GM23338 (cell line): ENCODE measurements around the gene WRNIP1. TPM values are rescaled to one million over a fixed set of nuclear protein-coding genes. Genes with fewer than 3 reads are reported as not detected.

Source experiments
- ATAC-seq: fragments of 200-7000 bp; cut with Tn5 transposase; 3 replicates; pipeline ENCODE4 v1.9.1; 2020
- DNase-seq: peaks from one replicate; pipeline ENCODE4 v3.0.0-alpha.2; 2015; ENCODE audit warnings: low spot score
- H2AFZ ChIP-seq: fragments of 200-600 bp; sonication (generic); 2 replicates; pipeline ENCODE4 v1.8.0; 2016; ENCODE audit warnings: antibody characterized with exemption, mild to moderate bottlenecking, moderate library complexity
- H3F3A ChIP-seq: fragments of 200-600 bp; sonication (generic); replicated peaks from 2 replicates; pipeline ENCODE4 v1.8.0; 2017; ENCODE audit warnings: antibody characterized with exemption, mixed run types, low read depth
- H3K27ac ChIP-seq: fragments of 200-600 bp; sonication (generic); 2 replicates; pipeline ENCODE4 v1.6.1; 2016; ENCODE audit warnings: low read depth
- H3K27me3 ChIP-seq: fragments of 200-600 bp; sonication (generic); 2 replicates; pipeline ENCODE4 v1.8.0; 2016; ENCODE audit warnings: mild to moderate bottlenecking, mixed run types, moderate library complexity; ENCODE audit not compliant: insufficient read depth
- H3K36me3 ChIP-seq: fragments of 200-600 bp; sonication (generic); 2 replicates; pipeline ENCODE4 v1.8.0; 2016; ENCODE audit warnings: mild to moderate bottlenecking; ENCODE audit not compliant: insufficient read depth
- H3K4me1 ChIP-seq: fragments of 200-600 bp; sonication (generic); 2 replicates; pipeline ENCODE4 v1.8.0; 2016; ENCODE audit warnings: mild to moderate bottlenecking, moderate library complexity; ENCODE audit not compliant: insufficient read depth
- H3K4me2 ChIP-seq: fragments of 200-600 bp; sonication (generic); 2 replicates; pipeline ENCODE4 v1.7.1; 2017; ENCODE audit warnings: mixed run types
- H3K4me3 ChIP-seq: fragments of 200-600 bp; sonication (generic); 2 replicates; pipeline ENCODE4 v1.6.1; 2016; ENCODE audit warnings: mixed run types
- H3K79me2 ChIP-seq: fragments of 200-600 bp; sonication (generic); replicated peaks from 2 replicates; pipeline ENCODE4 v1.8.0; 2017; ENCODE audit warnings: mild to moderate bottlenecking; ENCODE audit not compliant: insufficient read depth
- H3K9me2 ChIP-seq: fragments of 200-600 bp; sonication (generic); 2 replicates; pipeline ENCODE4 v1.8.0; 2017; ENCODE audit not compliant: insufficient read depth
- H4K20me1 ChIP-seq: fragments of 200-600 bp; sonication (generic); replicated peaks from 2 replicates; pipeline ENCODE4 v1.8.0; 2017; ENCODE audit warnings: mild to moderate bottlenecking; ENCODE audit not compliant: insufficient read depth
- H3K27ac Mint-ChIP-seq: 2 replicates; pipeline ENCODE4 v1.8.0; 2020; ENCODE audit warnings: inconsistent platforms, mild to moderate bottlenecking, moderate library complexity, mixed read lengths
- H3K27me3 Mint-ChIP-seq: 3 replicates; pipeline ENCODE4 v1.8.0; 2022; ENCODE audit warnings: low read depth, mild to moderate bottlenecking, moderate library complexity, mixed read lengths, inconsistent platforms; ENCODE audit not compliant: insufficient read depth, poor library complexity
- H3K36me3 Mint-ChIP-seq: 3 replicates; pipeline ENCODE4 v1.8.0; 2021; ENCODE audit warnings: low read depth, mild to moderate bottlenecking, inconsistent platforms, moderate library complexity, mixed read lengths
- H3K4me1 Mint-ChIP-seq: 3 replicates; pipeline ENCODE4 v1.8.0; 2020; ENCODE audit warnings: mild to moderate bottlenecking, inconsistent platforms, mixed read lengths
- H3K4me3 Mint-ChIP-seq: 3 replicates; pipeline ENCODE4 v1.8.0; 2021; ENCODE audit warnings: moderate library complexity, mild to moderate bottlenecking, inconsistent platforms, mixed read lengths
- H3K9me3 Mint-ChIP-seq: 3 replicates; pipeline ENCODE4 v1.8.0; 2020; ENCODE audit warnings: moderate library complexity, mild to moderate bottlenecking, inconsistent platforms, mixed read lengths
- EZH2 ChIP-seq: fragments of 200-600 bp; sonication (generic); IDR thresholded peaks from one replicate; pipeline ENCODE4 v1.8.0; 2017; ENCODE audit warnings: antibody characterized with exemption, mild to moderate bottlenecking, low read depth; ENCODE audit not compliant: unreplicated experiment
- EZH2phosphoT487 ChIP-seq: fragments of 200-600 bp; sonication (generic); IDR thresholded peaks from one replicate; pipeline ENCODE4 v1.8.1; 2018; ENCODE audit warnings: antibody characterized with exemption; ENCODE audit not compliant: unreplicated experiment
- JUNB ChIP-seq: IDR thresholded peaks from one replicate; pipeline ENCODE4 v1.6.1; 2016; ENCODE audit warnings: antibody characterized with exemption; ENCODE audit not compliant: unreplicated experiment
- NANOG ChIP-seq: IDR thresholded peaks from 2 replicates; pipeline ENCODE4 v1.6.1; 2016; ENCODE audit warnings: antibody characterized with exemption, borderline replicate concordance
- POLR2AphosphoS5 ChIP-seq: IDR thresholded peaks from 2 replicates; pipeline ENCODE4 v1.6.1; 2016; ENCODE audit warnings: antibody characterized with exemption, low read depth
- REST ChIP-seq: IDR thresholded peaks from one replicate; pipeline ENCODE4 v1.6.1; 2018; ENCODE audit warnings: antibody characterized with exemption; ENCODE audit not compliant: unreplicated experiment
- ZNF114 ChIP-seq: fragments of 250-450 bp; sonication (Bioruptor Pico); IDR thresholded peaks from 2 replicates; pipeline ENCODE4 v1.5.0; 2020; ENCODE audit warnings: mild to moderate bottlenecking, moderate library complexity
- ZNF331 ChIP-seq: fragments of 250-450 bp; sonication (Bioruptor Pico); IDR thresholded peaks from 2 replicates; pipeline ENCODE4 v1.5.0; 2020; ENCODE audit warnings: low read depth, mild to moderate bottlenecking, moderate library complexity
- ZNF462 ChIP-seq: fragments of 250-450 bp; sonication (Bioruptor Pico); IDR thresholded peaks from 2 replicates; pipeline ENCODE4 v1.5.0; 2020; ENCODE audit warnings: mild to moderate bottlenecking, moderate library complexity
- polyA plus RNA-seq: library from polyadenylated mRNA; unstranded; fragments of >200 nt; fragmentation: Nextera tagmentation; extraction: Ambion mirVana; gene quantifications from 2 replicates; pipeline ENCODE4 v1.2.1, GENCODE V29; 2016
- total RNA-seq: library from RNA; depleted of rRNA; stranded (reverse); fragments of >200 nt; shearing (Covaris generic); gene quantifications from 2 replicates; pipeline ENCODE4 v1.2.3, GENCODE V29; 2014

The WRNIP1 gene
- total and polyA plus RNA-seq, 2 experiments from 2014 or later: 27.6 to 66.0 TPM

GRCh38 chr6:2780102-2780737 lies 15.0 kb downstream of the WRNIP1 start (continued):
- TF ChIP-seq REST: no peak

DNA sequence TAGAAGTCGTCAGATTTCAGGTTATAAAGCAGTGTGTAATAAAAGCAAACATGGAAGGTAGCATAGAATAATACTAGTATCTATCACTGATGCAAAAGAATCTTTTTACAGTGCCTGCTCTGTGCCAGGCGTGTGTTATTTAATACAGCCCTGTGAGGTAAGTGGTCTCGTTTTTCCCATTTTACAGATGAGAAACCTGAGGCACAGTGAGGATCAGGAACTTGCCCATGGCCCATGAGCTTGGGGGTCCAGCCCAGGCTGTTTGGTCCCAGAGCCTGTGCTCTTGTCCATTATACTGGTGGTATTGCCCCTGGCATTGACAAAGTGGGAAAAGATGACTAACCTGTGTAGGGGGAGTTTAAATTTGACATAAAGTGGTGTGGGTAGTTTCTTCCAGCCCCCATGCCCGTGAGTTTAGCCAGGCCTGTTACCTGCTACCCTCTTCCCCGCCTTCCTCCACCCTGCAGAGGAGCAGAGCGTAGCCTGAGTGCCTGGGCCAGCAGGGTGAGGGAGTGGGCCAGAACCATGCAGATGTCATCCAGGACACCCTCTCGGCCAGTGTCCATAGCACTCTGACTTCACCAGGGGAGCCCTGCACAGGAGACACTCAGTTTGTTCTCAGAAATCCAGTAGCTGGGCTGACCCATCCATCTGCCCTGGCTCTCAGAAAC lies 16.6 kb downstream of the WRNIP1 start:
- Mint-ChIP-seq H3K36me3 (peaks cover 31% of the 10 kb centered on the region), H3K4me3 (no peak overlapping the region), H3K27ac (no peak overlapping the region), H3K9me3 (no peaks in the 10 kb centered on the region), H3K27me3 (no peaks in the 10 kb centered on the region), H3K4me1 (peaks cover 11% of the 10 kb centered on the region)
- Histone ChIP-seq H3K4me1 (peaks cover 4% of the 10 kb centered on the region; the same call in 1 of the 2 replicates), H3K9me2 (no peaks in the 10 kb centered on the region), H3F3A (no peaks in the 10 kb centered on the region), H3K4me3 (no peak overlapping the region), H4K20me1 (peaks cover 14% of the 10 kb centered on the region), H3K27ac (no peak overlapping the region), H3K36me3 (peaks cover 6% of the 10 kb centered on the region; the same call in 1 of the 2 replicates), H3K27me3 (no peaks in the 10 kb centered on the region), H2AFZ (no peak overlapping the region), H3K79me2 (peaks cover 50% of the 10 kb centered on the region), H3K4me2 (no peak overlapping the region)
- DNase-seq: no peak
- ATAC-seq: no peak
- TF ChIP-seq EZH2phosphoT487 (no peak), REST (no peak), ZNF462 (CRISPR knock-in tag) (no peak), POLR2AphosphoS5 (no peak), ZNF114 (CRISPR knock-in tag) (no peak), ZNF331 (CRISPR knock-in tag) (no peak), EZH2 (no peak), NANOG (no peak), JUNB (no peak)
